Caco-2 (cell line): Measurements from ENCODE around the gene USH2A. TPM values are rescaled to one million over a fixed set of nuclear protein-coding genes. Genes with fewer than 3 reads are reported as not detected.

Experiments used
- BruUV-seq: library from RNA; stranded (reverse); fragments of 400-500 nt; replicated peaks from 2 replicates; lab custom pipeline; 2021; lab: Mats Ljungman, UMichigan
- CTCF ChIA-PET: fragments of 300-600 bp; sonication (Branson Sonifier 250); formaldehyde crosslinking; loops from one replicate; lab custom pipeline; 2022; ENCODE audit warnings: antibody characterized with exemption; lab: Charles Lee
- POLR2A ChIA-PET: fragments of 300-600 bp; sonication (Branson Sonifier 250); formaldehyde crosslinking; loops from one replicate; lab custom pipeline; 2022; ENCODE audit warnings: antibody characterized with exemption; lab: Charles Lee
- DNase-seq, 2 experiments: peaks; one replicate each; pipeline versions ENCODE4 v3.0.0 to v3.0.0-alpha.2; 2020 to 2022
- H3K27me3 ChIP-seq: replicated peaks from 2 replicates; pipeline ENCODE4 v1.6.0; 2011; ENCODE audit warnings: low read length; ENCODE audit not compliant: control insufficient read depth, insufficient read depth
- H3K36me3 ChIP-seq: 2 replicates; pipeline ENCODE4 v1.5.1; 2011; ENCODE audit warnings: low read length; ENCODE audit not compliant: control insufficient read depth, insufficient read depth
- H3K4me1 ChIP-seq: fragments of 250-450 bp; sonication (Bioruptor Pico); 2 replicates; pipeline ENCODE4 v1.5.1; 2020; ENCODE audit warnings: mild to moderate bottlenecking
- H3K4me3 ChIP-seq: 2 replicates; pipeline ENCODE4 v1.5.1; 2011; ENCODE audit warnings: low read depth, mild to moderate bottlenecking, control low read depth, low read length
- H3K9me3 ChIP-seq: fragments of 250-450 bp; sonication (Bioruptor Pico); 2 replicates; pipeline ENCODE4 v1.5.1; 2020; ENCODE audit warnings: mild to moderate bottlenecking, moderate library complexity
- H3K27ac Mint-ChIP-seq: one replicate; pipeline ENCODE4 v1.8.0; 2022; ENCODE audit warnings: mixed read lengths; ENCODE audit not compliant: unreplicated experiment
- H3K27me3 Mint-ChIP-seq: one replicate; pipeline ENCODE4 v1.8.0; 2022; ENCODE audit warnings: mixed read lengths; ENCODE audit not compliant: insufficient read depth, unreplicated experiment
- H3K36me3 Mint-ChIP-seq: one replicate; pipeline ENCODE4 v1.8.0; 2022; ENCODE audit warnings: mild to moderate bottlenecking, mixed read lengths; ENCODE audit not compliant: insufficient read depth, unreplicated experiment
- H3K4me1 Mint-ChIP-seq: one replicate; pipeline ENCODE4 v1.8.0; 2022; ENCODE audit warnings: low read depth, mixed read lengths; ENCODE audit not compliant: unreplicated experiment
- H3K4me3 Mint-ChIP-seq: one replicate; pipeline ENCODE4 v1.8.0; 2022; ENCODE audit warnings: mild to moderate bottlenecking, moderate library complexity, mixed read lengths; ENCODE audit not compliant: unreplicated experiment
- H3K9me3 Mint-ChIP-seq: one replicate; pipeline ENCODE4 v1.8.0; 2022; ENCODE audit warnings: mixed read lengths; ENCODE audit not compliant: unreplicated experiment
- CTCF ChIP-seq, 2 experiments: fragments of 200-600 bp in 1 of 2; IDR thresholded peaks; 1 replicate in 1 of 2; 2 replicates in 1 of 2; pipeline versions ENCODE4 v1.5.1 to v1.8.0; 2011 to 2022; ENCODE audit warnings: antibody characterized with exemption in 1 of 2, control low read depth in 1 of 2, inconsistent platforms in 1 of 2, low read depth in 1 of 2, low read length in 1 of 2, mild to moderate bottlenecking in 1 of 2, moderate library complexity in 1 of 2; ENCODE audit not compliant: insufficient read depth in 1 of 2, severe bottlenecking in 1 of 2, unreplicated experiment in 1 of 2
- intact Hi-C: fragments of 100-400 bp; cut with micrococcal nuclease; formaldehyde crosslinking; loops from one replicate; pipeline ENCODE4 v1.10.0; 2022; ENCODE audit not compliant: unreplicated experiment
- total RNA-seq: library from RNA; stranded (reverse); gene quantifications from 2 replicates; pipeline ENCODE4 v1.2.3, GENCODE V29; 2022

USH2A gene
- total RNA-seq, 1 experiment from 2014 or later = 0.11 TPM

DNA sequence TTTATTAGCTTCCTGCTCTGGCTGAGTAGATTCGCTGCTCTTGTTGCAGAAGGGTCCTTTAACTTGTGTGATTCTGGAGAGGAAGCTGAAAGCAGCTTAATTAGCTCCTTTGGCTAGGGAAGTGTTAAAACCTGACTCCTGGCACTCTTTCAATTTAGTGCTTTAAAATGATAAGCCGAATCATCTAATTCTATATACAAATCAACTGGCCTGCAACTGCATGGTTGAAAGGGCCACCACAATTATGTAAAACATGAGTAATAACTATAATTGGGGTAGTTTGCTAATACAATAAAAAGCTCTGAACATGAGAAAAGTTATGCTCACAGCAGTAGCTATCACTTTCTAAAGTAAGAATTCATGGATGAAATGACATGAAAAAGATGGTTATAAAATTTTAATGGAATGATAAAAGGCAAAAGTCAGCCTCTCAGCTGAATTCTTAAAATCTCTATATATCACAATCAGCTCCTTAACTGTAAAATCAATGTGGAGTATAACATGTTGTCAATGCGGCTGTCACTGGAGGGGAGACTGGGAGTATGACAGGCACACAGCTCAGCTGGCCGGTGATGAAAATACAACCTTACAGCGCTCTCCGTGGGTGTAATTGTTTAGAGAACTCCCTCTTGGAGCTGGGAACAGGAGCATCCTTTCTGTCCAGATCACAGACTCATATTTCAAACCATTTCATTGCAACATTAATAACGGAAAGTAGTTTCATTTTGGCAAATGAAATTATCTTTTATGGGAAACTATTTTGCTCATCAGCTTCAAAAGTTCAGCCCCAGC, 531.8 kb downstream of the USH2A start:
- Mint-ChIP-seq H3K9me3 (no peaks in the 10 kb centered on the region), H3K4me1 (peaks cover 7% of the 10 kb centered on the region), H3K27ac (no peak overlapping the region), H3K36me3 (no peaks in the 10 kb centered on the region), H3K4me3 (no peak overlapping the region), H3K27me3 (no peaks in the 10 kb centered on the region)
- ChIA-PET POLR2A (no interaction called here), CTCF (no interaction called here)
- Histone ChIP-seq H3K27me3 (no peaks in the 10 kb centered on the region), H3K36me3 (no peaks in the 10 kb centered on the region), H3K4me1 (0 out of 2 replicates have a peak, but pooled peaks cover 7% of the 10 kb centered on the region), H3K9me3 (no peaks in the 10 kb centered on the region), H3K4me3 (no peak overlapping the region)
- no peak for TF ChIP-seq CTCF (IDR thresholded peaks at IDR 0.05; ENCODE audit: insufficient read depth in 1 of 2, low read depth in 1 of 2, low read length in 1 of 2, severe bottlenecking in 1 of 2, unreplicated experiment in 1 of 2)
- BruUV-seq = no TSS peak
- DNase-seq = no peak
- intact Hi-C loops = no loop called here

DNA sequence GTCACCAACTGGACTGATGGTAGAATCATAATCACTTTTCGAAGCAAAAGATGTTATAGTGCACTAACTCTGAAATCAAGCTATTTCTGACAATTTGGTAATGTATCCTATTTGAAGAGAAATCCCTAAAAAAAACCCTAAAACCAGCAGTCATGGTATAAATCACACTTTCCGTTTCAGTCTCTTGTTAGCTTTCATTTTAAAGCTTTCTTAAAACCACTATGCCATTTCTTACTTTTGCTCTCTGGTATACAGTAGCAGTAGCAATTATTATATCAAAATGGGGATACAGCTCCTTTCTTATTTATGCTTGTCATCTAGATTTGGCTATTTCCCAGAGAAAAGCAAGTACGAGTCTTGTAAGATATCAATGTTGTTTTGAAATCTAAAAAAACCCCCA, 532.8 kb downstream of the USH2A start:
- Mint-ChIP-seq H3K36me3 (no peaks in the 10 kb centered on the region), H3K27me3 (no peaks in the 10 kb centered on the region), H3K4me1 (peaks cover 7% of the 10 kb centered on the region), H3K4me3 (no peak overlapping the region), H3K27ac (no peak overlapping the region), H3K9me3 (no peaks in the 10 kb centered on the region)
- DNase-seq = no peak
- Histone ChIP-seq H3K4me3 (no peak overlapping the region), H3K4me1 (0 out of 2 replicates have a peak, but pooled peaks cover 7% of the 10 kb centered on the region), H3K27me3 (no peaks in the 10 kb centered on the region), H3K36me3 (no peaks in the 10 kb centered on the region), H3K9me3 (no peaks in the 10 kb centered on the region)
- BruUV-seq = no TSS peak
- ChIA-PET POLR2A (no interaction called here), CTCF (no interaction called here)
- no peak for TF ChIP-seq CTCF (IDR thresholded peaks at IDR 0.05; ENCODE audit: insufficient read depth in 1 of 2, low read depth in 1 of 2, low read length in 1 of 2, severe bottlenecking in 1 of 2, unreplicated experiment in 1 of 2)
- intact Hi-C loops = no loop called here

DNA sequence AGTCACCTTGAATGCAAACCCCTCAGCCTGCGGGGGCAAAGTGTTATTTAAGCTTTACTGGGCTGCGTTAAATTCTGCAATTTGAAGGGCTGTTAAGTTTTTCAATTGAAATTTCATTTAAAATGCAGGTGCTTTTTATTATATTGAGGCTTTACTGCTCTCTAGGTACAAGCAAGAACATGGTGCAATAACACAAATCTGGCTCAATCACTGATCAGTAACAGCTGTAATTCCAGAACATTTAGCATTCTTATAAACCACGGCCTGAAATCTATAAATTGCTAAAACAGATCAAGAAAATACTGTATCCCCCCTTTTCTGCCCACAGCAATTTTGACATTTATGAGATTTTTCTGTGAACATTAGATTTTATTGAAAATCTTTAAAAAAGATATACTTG, 533.4 kb downstream of the USH2A start:
- intact Hi-C loops = loop anchor here (2.0 to 5.0 kb wide), 3 partner anchors 102 to 331 kb away; no protein-coding TSS in a partner anchor
- H3K36me3 Mint-ChIP-seq = no peaks in the 10 kb centered on the region
- Histone ChIP-seq H3K27me3 (no peaks in the 10 kb centered on the region), H3K9me3 (no peaks in the 10 kb centered on the region), H3K4me1 (0 out of 2 replicates have a peak, but pooled peaks cover 7% of the 10 kb centered on the region), H3K36me3 (no peaks in the 10 kb centered on the region), H3K4me3 (no peak overlapping the region)
- no peak overlapping the region for H3K27ac Mint-ChIP-seq
- BruUV-seq = no TSS peak
- no peaks in the 10 kb centered on the region for H3K9me3 Mint-ChIP-seq
- peaks cover 7% of the 10 kb centered on the region for H3K4me1 Mint-ChIP-seq
- TF ChIP-seq CTCF (IDR thresholded peaks at IDR 0.05; ENCODE audit: insufficient read depth in 1 of 2, low read depth in 1 of 2, low read length in 1 of 2, severe bottlenecking in 1 of 2, unreplicated experiment in 1 of 2) = no peak
- H3K27me3 Mint-ChIP-seq = no peaks in the 10 kb centered on the region
- H3K4me3 Mint-ChIP-seq = no peak overlapping the region
- ChIA-PET POLR2A (no interaction called here), CTCF (no interaction called here)
- no peak for DNase-seq
